ENCODE measurements around the gene PDE5A.

DNA sequence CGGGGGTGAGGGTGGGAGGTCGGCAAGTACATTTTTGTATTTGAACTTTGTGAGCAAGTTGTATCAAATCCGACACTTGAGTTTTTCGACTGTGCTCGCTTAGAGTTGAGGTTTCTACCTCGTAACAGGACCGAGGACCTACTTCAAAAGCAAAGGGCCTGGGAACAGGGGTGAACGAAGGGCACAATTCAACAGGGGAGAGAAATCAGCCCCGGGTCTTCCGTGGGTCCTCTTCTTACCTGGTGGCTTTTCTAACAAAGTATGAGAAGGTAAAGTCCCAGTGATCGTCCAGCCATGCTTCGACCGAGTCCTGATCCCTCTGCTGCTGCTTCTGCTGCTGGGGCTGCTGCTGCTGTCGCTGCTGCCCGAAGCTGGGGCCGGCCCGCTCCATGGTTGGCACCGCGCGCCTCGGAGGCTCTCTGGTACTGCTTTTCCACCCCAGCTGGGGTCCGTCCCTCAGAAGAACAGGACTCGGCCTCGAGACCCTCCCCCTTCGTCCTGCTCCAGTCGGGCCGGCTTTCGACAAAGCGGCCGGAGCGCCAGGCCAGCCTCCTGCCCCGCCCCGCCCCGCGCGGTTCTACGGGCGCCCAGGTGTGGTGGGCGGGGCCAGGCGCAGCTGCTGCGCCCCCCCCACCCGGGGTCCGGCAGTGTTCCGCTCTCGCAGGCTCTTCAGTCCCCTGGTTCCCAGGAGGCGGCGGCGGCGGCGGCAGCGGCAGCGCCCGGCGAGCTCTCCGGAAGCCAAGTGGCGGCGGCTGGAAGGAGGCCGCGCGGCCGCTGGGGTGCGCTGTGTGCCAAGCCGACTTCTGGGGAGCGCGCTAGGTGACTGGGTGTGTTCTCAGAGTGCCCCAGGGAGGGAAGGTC lies at the start of gene PDE5A:
- no peak for TF ChIP-seq EZH2 (IDR thresholded peaks at IDR 0.05; ENCODE audit: low read length)
- TF ChIP-seq, protein P1, sequence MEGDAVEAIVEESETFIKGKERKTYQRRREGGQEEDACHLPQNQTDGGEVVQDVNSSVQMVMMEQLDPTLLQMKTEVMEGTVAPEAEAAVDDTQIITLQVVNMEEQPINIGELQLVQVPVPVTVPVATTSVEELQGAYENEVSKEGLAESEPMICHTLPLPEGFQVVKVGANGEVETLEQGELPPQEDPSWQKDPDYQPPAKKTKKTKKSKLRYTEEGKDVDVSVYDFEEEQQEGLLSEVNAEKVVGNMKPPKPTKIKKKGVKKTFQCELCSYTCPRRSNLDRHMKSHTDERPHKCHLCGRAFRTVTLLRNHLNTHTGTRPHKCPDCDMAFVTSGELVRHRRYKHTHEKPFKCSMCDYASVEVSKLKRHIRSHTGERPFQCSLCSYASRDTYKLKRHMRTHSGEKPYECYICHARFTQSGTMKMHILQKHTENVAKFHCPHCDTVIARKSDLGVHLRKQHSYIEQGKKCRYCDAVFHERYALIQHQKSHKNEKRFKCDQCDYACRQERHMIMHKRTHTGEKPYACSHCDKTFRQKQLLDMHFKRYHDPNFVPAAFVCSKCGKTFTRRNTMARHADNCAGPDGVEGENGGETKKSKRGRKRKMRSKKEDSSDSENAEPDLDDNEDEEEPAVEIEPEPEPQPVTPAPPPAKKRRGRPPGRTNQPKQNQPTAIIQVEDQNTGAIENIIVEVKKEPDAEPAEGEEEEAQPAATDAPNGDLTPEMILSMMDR (optimal IDR thresholded peaks at IDR 0.05 in 1 of 3, IDR thresholded peaks at IDR 0.05 in 1 of 3, conservative IDR thresholded peaks at IDR 0.05 in 1 of 3; ENCODE audit: extremely low read depth in 1 of 3, insufficient read depth in 2 of 3, low read length in 3 of 3), result peak; percentile 57 to 81 (median 76)

All from keratinocyte (primary cell).